ENCODE measurements around the gene MSH3. TPM values are rescaled to one million over a fixed set of nuclear protein-coding genes. Genes with fewer than 3 reads are reported as not detected.
"Not testable (repeated sequence)": the region's sequence is repeated elsewhere in the genome, so short reads cannot be mapped to it uniquely, and the experiment has no call there.

Gene MSH3
- total and polyA plus RNA-seq, 2 of the 8 experiments (the other 6 are each of a cell fraction or from before 2014, with no cell fraction given), result 3.6 to 22.6 TPM

DNA sequence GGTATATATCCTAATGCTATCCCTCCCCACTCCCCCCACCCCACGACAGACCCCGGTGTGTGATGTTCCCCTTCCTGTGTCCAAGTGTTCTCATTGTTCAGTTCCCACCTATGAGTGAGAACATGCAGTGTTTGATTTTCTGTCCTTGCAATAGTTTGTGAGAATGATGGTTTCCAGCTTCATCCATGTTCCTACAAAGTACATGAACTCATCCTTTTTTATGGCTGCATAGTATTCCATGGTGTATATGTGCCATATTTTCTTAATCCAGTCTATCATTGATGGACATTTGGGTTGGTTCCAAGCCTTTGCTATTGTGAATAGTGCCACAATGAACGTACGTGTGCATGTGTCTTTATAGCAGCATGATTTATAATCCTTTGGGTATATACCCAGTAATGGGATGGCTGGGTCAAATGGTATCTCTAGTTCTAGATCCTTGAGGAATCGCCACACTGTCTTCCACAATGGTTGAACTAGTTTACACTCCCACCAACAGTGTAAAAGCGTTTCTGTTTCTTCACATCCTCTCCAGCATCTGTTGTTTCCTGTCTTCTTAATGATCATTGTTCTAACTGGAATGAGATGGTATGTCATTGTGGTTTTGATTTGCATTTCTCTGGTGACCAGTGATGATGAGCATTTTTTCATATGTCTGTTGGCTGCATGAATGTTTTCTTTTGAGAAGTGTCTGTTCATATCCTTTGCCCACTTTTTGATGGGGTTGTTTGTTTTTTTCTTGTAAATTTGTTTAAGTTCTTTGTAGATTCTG lies 186.8 kb downstream of the MSH3 start:
- H4K8ac ChIP-seq (ENCODE audit: extremely low read depth, insufficient read depth, low read length); H3K23ac ChIP-seq (ENCODE audit: insufficient read length); H4K5ac ChIP-seq (ENCODE audit: insufficient read length, low read depth, low read length); H2AK5ac ChIP-seq (ENCODE audit: low read depth, low read length); H2AFZ ChIP-seq (ENCODE audit: low read length); H3K79me2 ChIP-seq (ENCODE audit: control insufficient read depth in 1 of 2, insufficient read depth in 2 of 2, low read length in 2 of 2); H3K23me2 ChIP-seq (ENCODE audit: low read depth, low read length); H3K4me1 ChIP-seq (replicated peaks in 1 of 4; ENCODE audit: control insufficient read depth in 3 of 4, insufficient read depth in 4 of 4, low read length in 3 of 4); H3K56ac ChIP-seq (replicated peaks; ENCODE audit: insufficient read length, low read depth, low read length); H2BK120ac ChIP-seq (replicated peaks; ENCODE audit: low read depth, low read length); H4K20me1 ChIP-seq (replicated peaks in 1 of 2; ENCODE audit: control insufficient read depth in 1 of 2, insufficient read depth in 2 of 2, low read length in 2 of 2); H4K91ac ChIP-seq (replicated peaks; ENCODE audit: insufficient read length, low read length); H3K27ac ChIP-seq (ENCODE audit: low read depth, low read length); H3K36me3 ChIP-seq (ENCODE audit: control insufficient read depth in 2 of 4, insufficient read depth in 4 of 4, low read length in 3 of 4); H2BK15ac ChIP-seq (ENCODE audit: low read length); H3K4me3 ChIP-seq (ENCODE audit: extremely low read depth in 1 of 4, insufficient read depth in 2 of 4, low read depth in 3 of 4, low read length in 4 of 4); H3K14ac ChIP-seq (ENCODE audit: insufficient read length); H3K9me3 ChIP-seq (ENCODE audit: insufficient read depth in 2 of 2, low read depth in 1 of 2, low read length in 1 of 2); H2BK12ac ChIP-seq (ENCODE audit: low read depth, low read length); CTCF ChIA-PET (ENCODE audit: partially characterized antibody); H3K27me3 ChIP-seq (replicated peaks in 1 of 4; ENCODE audit: control insufficient read depth in 3 of 4, extremely low read depth in 1 of 4, insufficient read depth in 3 of 4, low read length in 3 of 4); H2BK5ac ChIP-seq (ENCODE audit: low read depth, low read length); H3K4ac ChIP-seq (replicated peaks; ENCODE audit: insufficient read length, low read depth, low read length); H3K79me1 ChIP-seq (ENCODE audit: low read depth, low read length); H3K4me2 ChIP-seq (ENCODE audit: insufficient read depth in 1 of 2, low read depth in 2 of 2, low read length in 2 of 2); POLR2A ChIA-PET (ENCODE audit: partially characterized antibody); H3K18ac ChIP-seq (ENCODE audit: extremely low read depth, low read length); H2BK20ac ChIP-seq (ENCODE audit: low read length); DNase-seq (ENCODE audit: low read depth in 1 of 2, low spot score in 2 of 2); FAIRE-seq; H3K9ac ChIP-seq (replicated peaks in 1 of 4; ENCODE audit: extremely low read depth in 1 of 4, low read depth in 3 of 4, low read length in 3 of 4): not testable (repeated sequence)
- 87% methylated on average over 6 of the region's 6 CpGs; no CpG with 5 or more reads in 1 of the 2 experiments for WGBS, 2 experiments (ENCODE audit: extremely low coverage in 1 of 2, insufficient coverage in 1 of 2, insufficient read length in 1 of 2, insufficient replicate concordance in 2 of 2, low coverage in 1 of 2, low lambda C conversion rate in 2 of 2, missing lambda C conversion rate in 1 of 2)

DNA sequence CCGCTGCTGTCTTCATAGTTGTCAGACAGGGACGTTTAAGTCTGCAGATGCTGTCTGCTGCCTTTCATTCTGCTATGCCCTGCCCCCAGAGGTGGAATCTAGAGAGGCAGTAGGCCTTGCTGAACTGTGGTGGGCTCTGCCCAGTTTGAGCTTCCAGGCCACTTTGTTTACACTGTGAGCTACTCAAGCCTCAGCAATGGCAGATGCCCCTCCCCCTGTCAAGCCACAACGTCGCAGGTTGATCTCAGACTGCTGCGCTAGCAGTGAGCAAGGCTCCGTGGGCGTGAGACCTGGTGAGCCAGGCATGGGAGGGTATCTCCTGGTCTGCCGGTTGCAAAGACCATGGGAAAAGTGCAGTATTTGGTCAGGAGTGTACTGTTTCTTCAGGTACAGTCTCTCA lies 192.0 kb downstream of the MSH3 start:
- H3K9me3 ChIP-seq (ENCODE audit: insufficient read depth in 2 of 2, low read depth in 1 of 2, low read length in 1 of 2), result peaks cover 18 to 19% of the 10 kb centered on the region in 2 experiments
- H2AFZ ChIP-seq (ENCODE audit: low read length); H2BK12ac ChIP-seq (ENCODE audit: low read depth, low read length); H3K9ac ChIP-seq (replicated peaks in 1 of 4; ENCODE audit: extremely low read depth in 1 of 4, low read depth in 3 of 4, low read length in 3 of 4); H3K23ac ChIP-seq (ENCODE audit: insufficient read length); H2BK20ac ChIP-seq (ENCODE audit: low read length); H3K18ac ChIP-seq (ENCODE audit: extremely low read depth, low read length); H3K4me1 ChIP-seq (replicated peaks in 1 of 4; ENCODE audit: control insufficient read depth in 3 of 4, insufficient read depth in 4 of 4, low read length in 3 of 4); H4K5ac ChIP-seq (ENCODE audit: insufficient read length, low read depth, low read length); DNase-seq (ENCODE audit: low read depth in 1 of 2, low spot score in 2 of 2); H2BK5ac ChIP-seq (ENCODE audit: low read depth, low read length); H3K79me1 ChIP-seq (ENCODE audit: low read depth, low read length); H3K23me2 ChIP-seq (ENCODE audit: low read depth, low read length); H3K56ac ChIP-seq (replicated peaks; ENCODE audit: insufficient read length, low read depth, low read length); H3K4ac ChIP-seq (replicated peaks; ENCODE audit: insufficient read length, low read depth, low read length); H3K14ac ChIP-seq (ENCODE audit: insufficient read length); H3K79me2 ChIP-seq (ENCODE audit: control insufficient read depth in 1 of 2, insufficient read depth in 2 of 2, low read length in 2 of 2); FAIRE-seq; H3K4me2 ChIP-seq (ENCODE audit: insufficient read depth in 1 of 2, low read depth in 2 of 2, low read length in 2 of 2); H4K91ac ChIP-seq (replicated peaks; ENCODE audit: insufficient read length, low read length); H4K8ac ChIP-seq (ENCODE audit: extremely low read depth, insufficient read depth, low read length); H2BK120ac ChIP-seq (replicated peaks; ENCODE audit: low read depth, low read length); H2AK5ac ChIP-seq (ENCODE audit: low read depth, low read length); H3K27ac ChIP-seq (ENCODE audit: low read depth, low read length); H3K4me3 ChIP-seq (ENCODE audit: extremely low read depth in 1 of 4, insufficient read depth in 2 of 4, low read depth in 3 of 4, low read length in 4 of 4); H4K20me1 ChIP-seq (replicated peaks in 1 of 2; ENCODE audit: control insufficient read depth in 1 of 2, insufficient read depth in 2 of 2, low read length in 2 of 2); H3K27me3 ChIP-seq (replicated peaks in 1 of 4; ENCODE audit: control insufficient read depth in 3 of 4, extremely low read depth in 1 of 4, insufficient read depth in 3 of 4, low read length in 3 of 4); POLR2A ChIA-PET (ENCODE audit: partially characterized antibody); H2BK15ac ChIP-seq (ENCODE audit: low read length): not testable (repeated sequence)
- CTCF ChIA-PET (ENCODE audit: partially characterized antibody), result interaction anchor here (1.0 kb wide), 1 partner anchor 9 kb away, joined by 4 read pairs; no protein-coding TSS in a partner anchor
- H3K36me3 ChIP-seq (ENCODE audit: control insufficient read depth in 2 of 4, insufficient read depth in 4 of 4, low read length in 3 of 4), result peaks cover 0 to 24% (median 0%) of the 10 kb centered on the region in 4 experiments; a peak in 2 of 8 replicates
- 81% methylated on average over 8 of the region's 8 CpGs; no CpG with 5 or more reads in 1 of the 2 experiments for WGBS, 2 experiments (ENCODE audit: extremely low coverage in 1 of 2, insufficient coverage in 1 of 2, insufficient read length in 1 of 2, insufficient replicate concordance in 2 of 2, low coverage in 1 of 2, low lambda C conversion rate in 2 of 2, missing lambda C conversion rate in 1 of 2)

All from H1 (cell line).